BLaER1 (cell line): ENCODE data around the gene TEAD3.

Experiments
- H3K27ac ChIP-seq: shearing (Covaris generic); formaldehyde crosslinking; 2 replicates; pipeline ENCODE4 v1.8.1; 2022
- H3K27me3 ChIP-seq: shearing (Covaris generic); formaldehyde crosslinking; 2 replicates; pipeline ENCODE4 v1.8.1; 2022
- H3K36me3 ChIP-seq: shearing (Covaris generic); formaldehyde crosslinking; 2 replicates; pipeline ENCODE4 v1.8.1; 2022
- H3K4me1 ChIP-seq: shearing (Covaris generic); formaldehyde crosslinking; 2 replicates; pipeline ENCODE4 v1.8.1; 2022
- H3K4me2 ChIP-seq: shearing (Covaris generic); formaldehyde crosslinking; 2 replicates; pipeline ENCODE4 v1.8.1; 2022
- H3K4me3 ChIP-seq: shearing (Covaris generic); formaldehyde crosslinking; 2 replicates; pipeline ENCODE4 v1.8.1; 2022
- H3K9ac ChIP-seq: shearing (Covaris generic); formaldehyde crosslinking; 2 replicates; pipeline ENCODE4 v1.8.1; 2022
- H3K9me3 ChIP-seq: shearing (Covaris generic); formaldehyde crosslinking; 2 replicates; pipeline ENCODE4 v1.8.1; 2022
- H4K20me1 ChIP-seq: shearing (Covaris generic); formaldehyde crosslinking; 2 replicates; pipeline ENCODE4 v1.8.1; 2022
- Cebpa-rat ChIP-seq: shearing (Covaris generic); IDR thresholded peaks from 2 replicates; pipeline ENCODE4 v1.8.1; 2022

Gene TEAD3

GRCh38 chr6:35478259-35478658, 18.6 kb downstream of the TEAD3 start:
- no peaks in the 10 kb centered on the region for H3K9me3 ChIP-seq
- H3K9ac ChIP-seq, result no peak overlapping the region
- no peak overlapping the region for H3K4me3 ChIP-seq

GRCh38 chr6:35477551-35478179, 19.2 kb downstream of the TEAD3 start:
- H4K20me1 ChIP-seq, result peaks cover 29% of the 10 kb centered on the region
- no peak for TF ChIP-seq Cebpa-rat
- no peaks in the 10 kb centered on the region for H3K9me3 ChIP-seq
- no peak overlapping the region for H3K9ac ChIP-seq
- peaks cover 16% of the 10 kb centered on the region for H3K4me1 ChIP-seq
- H3K36me3 ChIP-seq, result peaks cover 28% of the 10 kb centered on the region
- no peak overlapping the region for H3K4me3 ChIP-seq
- H3K27me3 ChIP-seq, result no peaks in the 10 kb centered on the region
- no peak overlapping the region for H3K4me2 ChIP-seq
- H3K27ac ChIP-seq, result no peak overlapping the region

More at GRCh38 chr6:35478259-35478658, 18.6 kb downstream of the TEAD3 start:
- TF ChIP-seq Cebpa-rat, result no peak
- no peak overlapping the region for H3K27ac ChIP-seq
- H3K4me1 ChIP-seq, result peaks cover 10% of the 10 kb centered on the region; the same call in 1 of the 2 replicates
- H3K36me3 ChIP-seq, result peaks cover 22% of the 10 kb centered on the region
- H4K20me1 ChIP-seq, result peaks cover 23% of the 10 kb centered on the region
- H3K27me3 ChIP-seq, result no peaks in the 10 kb centered on the region
- H3K4me2 ChIP-seq, result no peak overlapping the region

- Histone ChIP-seq H3K27ac (no peak overlapping the region), H3K9ac (no peak overlapping the region), H3K4me1 (peaks cover 23% of the 10 kb centered on the region), H3K9me3 (no peaks in the 10 kb centered on the region), H3K27me3 (no peaks in the 10 kb centered on the region), H4K20me1 (peaks cover 35% of the 10 kb centered on the region), H3K4me2 (no peak overlapping the region), H3K36me3 (peaks cover 34% of the 10 kb centered on the region), H3K4me3 (no peak overlapping the region)
- no peak for TF ChIP-seq Cebpa-rat
Observed at GRCh38 chr6:35477028-35477427, 19.9 kb downstream of the TEAD3 start.

- no peaks in the 10 kb centered on the region for H3K27me3 ChIP-seq
- H3K9ac ChIP-seq, result no peak overlapping the region
- H3K4me3 ChIP-seq, result no peak overlapping the region
- peaks cover 45% of the 10 kb centered on the region for H4K20me1 ChIP-seq
- H3K9me3 ChIP-seq, result no peaks in the 10 kb centered on the region
- TF ChIP-seq Cebpa-rat, result no peak
- H3K4me2 ChIP-seq, result no peak overlapping the region
- H3K4me1 ChIP-seq, result peaks cover 33% of the 10 kb centered on the region
- H3K36me3 ChIP-seq, result peaks cover 44% of the 10 kb centered on the region
- no peak overlapping the region for H3K27ac ChIP-seq
Observed at GRCh38 chr6:35476004-35476403, 20.9 kb downstream of the TEAD3 start.

GRCh38 chr6:35475573-35475972, 21.3 kb downstream of the TEAD3 start:
- Histone ChIP-seq H3K36me3 (peaks cover 49% of the 10 kb centered on the region), H3K4me3 (no peak overlapping the region), H3K9ac (no peak overlapping the region), H3K4me2 (no peak overlapping the region), H3K4me1 (peaks cover 37% of the 10 kb centered on the region), H3K27me3 (no peaks in the 10 kb centered on the region), H4K20me1 (peaks cover 50% of the 10 kb centered on the region), H3K9me3 (no peaks in the 10 kb centered on the region), H3K27ac (no peak overlapping the region)
- TF ChIP-seq Cebpa-rat, result no peak

- no peaks in the 10 kb centered on the region for H3K27me3 ChIP-seq
- peaks cover 54% of the 10 kb centered on the region for H3K36me3 ChIP-seq
- H3K4me3 ChIP-seq, result no peak overlapping the region
- peaks cover 41% of the 10 kb centered on the region for H3K4me1 ChIP-seq
- H3K9me3 ChIP-seq, result no peaks in the 10 kb centered on the region
- H3K27ac ChIP-seq, result no peak overlapping the region
- no peak for TF ChIP-seq Cebpa-rat
- H3K4me2 ChIP-seq, result no peak overlapping the region
- H4K20me1 ChIP-seq, result peaks cover 55% of the 10 kb centered on the region
- no peak overlapping the region for H3K9ac ChIP-seq
Observed at GRCh38 chr6:35474942-35475570, 21.8 kb downstream of the TEAD3 start.

- no peak for TF ChIP-seq Cebpa-rat
- Histone ChIP-seq H3K9me3 (no peaks in the 10 kb centered on the region), H3K4me2 (no peak overlapping the region), H3K4me1 (peaks cover 38% of the 10 kb centered on the region), H3K4me3 (no peak overlapping the region), H3K27ac (0 out of 2 replicates have a peak overlapping the region, but pooled peaks have one; percentile 22), H4K20me1 (peaks cover 62% of the 10 kb centered on the region), H3K36me3 (peaks cover 61% of the 10 kb centered on the region), H3K27me3 (no peaks in the 10 kb centered on the region), H3K9ac (0 out of 2 replicates have a peak overlapping the region, but pooled peaks have one; percentile 34)
Observed at GRCh38 chr6:35474131-35474941, 22.5 kb downstream of the TEAD3 start.

- Histone ChIP-seq H3K27me3 (no peaks in the 10 kb centered on the region), H3K4me1 (peaks cover 37% of the 10 kb centered on the region), H3K36me3 (peaks cover 66% of the 10 kb centered on the region), H3K4me3 (no peak overlapping the region), H4K20me1 (peaks cover 67% of the 10 kb centered on the region), H3K27ac (0 out of 2 replicates have a peak overlapping the region, but pooled peaks have one; percentile 22), H3K4me2 (no peak overlapping the region), H3K9me3 (no peaks in the 10 kb centered on the region), H3K9ac (peak overlapping the region; percentile 34; the same call in 1 of the 2 replicates)
- no peak for TF ChIP-seq Cebpa-rat
Observed at GRCh38 chr6:35473850-35474130, 23.1 kb downstream of the TEAD3 start.

- no peak overlapping the region for H3K4me2 ChIP-seq
- no peak overlapping the region for H3K4me3 ChIP-seq
- H3K9ac ChIP-seq, result peak overlapping the region; percentile 34; the same call in 1 of the 2 replicates
- no peak overlapping the region for H3K27ac ChIP-seq
- peaks cover 37% of the 10 kb centered on the region for H3K4me1 ChIP-seq
- H3K27me3 ChIP-seq, result no peaks in the 10 kb centered on the region
- peaks cover 67% of the 10 kb centered on the region for H3K36me3 ChIP-seq
- no peak for TF ChIP-seq Cebpa-rat
- H4K20me1 ChIP-seq, result peaks cover 70% of the 10 kb centered on the region
- H3K9me3 ChIP-seq, result no peaks in the 10 kb centered on the region
Observed at GRCh38 chr6:35473075-35473849, 23.6 kb downstream of the TEAD3 start.
